IMR-90 (cell line): ENCODE data around the gene TMEM154. TPM values are rescaled to one million over a fixed set of nuclear protein-coding genes. Genes with fewer than 3 reads are reported as not detected.

Experiments used
- ATAC-seq: fragments of 200-7000 bp; cut with Tn5 transposase; 2 replicates; pipeline ENCODE4 v1.9.1; 2020; ENCODE audit warnings: low read depth, mild to moderate bottlenecking, moderate library complexity
- BruUV-seq: library from RNA; stranded (reverse); fragments of 400-500 nt; replicated peaks from 2 replicates; lab custom pipeline; 2021; lab: Mats Ljungman, UMichigan
- CTCF ChIA-PET: fragments of 300-600 bp; formaldehyde crosslinking; extraction: SDS; loops from one replicate; lab custom pipeline; 2021; ENCODE audit warnings: antibody characterized with exemption; lab: Yijun Ruan, JAX
- POLR2A ChIA-PET: fragments of 300-600 bp; sonication (Branson Sonifier 250); formaldehyde crosslinking; loops from one replicate; lab custom pipeline; 2022; ENCODE audit warnings: antibody characterized with exemption; ENCODE audit not compliant: unreplicated experiment; lab: Charles Lee
- DNase-seq: peaks from one replicate; pipeline ENCODE4 v3.0.0; 2013
- H2AFZ ChIP-seq: replicated peaks from 2 replicates; pipeline ENCODE3; 2013; ENCODE audit warnings: low read length, mild to moderate bottlenecking; ENCODE audit not compliant: poor library complexity
- H2AK5ac ChIP-seq: 2 replicates; pipeline ENCODE4 v1.6.1; 2013; ENCODE audit warnings: low read depth, low read length, inconsistent platforms
- H2AK9ac ChIP-seq: replicated peaks from 2 replicates; pipeline ENCODE3; 2013; ENCODE audit warnings: mild to moderate bottlenecking, low read depth, low read length, moderate library complexity; ENCODE audit not compliant: poor library complexity
- H2BK120ac ChIP-seq: 2 replicates; pipeline ENCODE4 v1.6.1; 2013; ENCODE audit warnings: low read depth, low read length, inconsistent platforms
- H2BK15ac ChIP-seq: 3 replicates; pipeline ENCODE4 v1.6.1; 2013; ENCODE audit warnings: low read depth, low read length, inconsistent platforms
- H2BK20ac ChIP-seq: 2 replicates; pipeline ENCODE4 v1.6.1; 2013; ENCODE audit warnings: low read depth, mild to moderate bottlenecking, inconsistent platforms, low read length, moderate library complexity
- H2BK5ac ChIP-seq: 2 replicates; pipeline ENCODE4 v1.6.1; 2013; ENCODE audit warnings: mild to moderate bottlenecking, low read depth, low read length, inconsistent platforms; ENCODE audit not compliant: poor library complexity, severe bottlenecking
- H3K14ac ChIP-seq: replicated peaks from 2 replicates; pipeline ENCODE4 v1.6.1; 2013; ENCODE audit warnings: low read depth, low read length, inconsistent platforms
- H3K18ac ChIP-seq: 2 replicates; pipeline ENCODE4 v1.6.1; 2013; ENCODE audit warnings: low read depth, low read length, control low read depth
- H3K23ac ChIP-seq: 2 replicates; pipeline ENCODE4 v1.6.1; 2013; ENCODE audit warnings: low read depth, low read length, inconsistent platforms
- H3K27ac ChIP-seq: 2 replicates; pipeline ENCODE4 v1.5.1; 2013; ENCODE audit warnings: mild to moderate bottlenecking, control low read depth, low read length; ENCODE audit not compliant: insufficient read depth
- H3K27me3 ChIP-seq: 2 replicates; pipeline ENCODE4 v1.6.1; 2013; ENCODE audit warnings: low read length; ENCODE audit not compliant: control insufficient read depth, insufficient read depth
- H3K36me3 ChIP-seq: 2 replicates; pipeline ENCODE4 v1.6.1; 2013; ENCODE audit warnings: low read length, mixed read lengths; ENCODE audit not compliant: control insufficient read depth, insufficient read depth
- H3K4ac ChIP-seq: 2 replicates; pipeline ENCODE4 v1.6.1; 2013; ENCODE audit warnings: low read depth, low read length, inconsistent platforms
- H3K4me1 ChIP-seq: 2 replicates; pipeline ENCODE4 v1.6.1; 2013; ENCODE audit warnings: low read length, mixed read lengths; ENCODE audit not compliant: control insufficient read depth, insufficient read depth
- H3K4me2 ChIP-seq: 2 replicates; pipeline ENCODE4 v1.6.1; 2013; ENCODE audit warnings: low read depth, mild to moderate bottlenecking, control low read depth, low read length, moderate library complexity
- H3K4me3 ChIP-seq: 2 replicates; pipeline ENCODE4 v1.5.1; 2013; ENCODE audit warnings: low read depth, mild to moderate bottlenecking, control low read depth, low read length, moderate library complexity; ENCODE audit not compliant: insufficient read depth
- H3K56ac ChIP-seq: 2 replicates; pipeline ENCODE4 v1.6.1; 2013; ENCODE audit warnings: low read length, inconsistent platforms; ENCODE audit not compliant: insufficient read depth; ENCODE audit errors: extremely low read depth
- H3K79me1 ChIP-seq, 2 experiments: 2 replicates each; pipeline ENCODE4 v1.6.1; 2013; ENCODE audit warnings: low read length in 2 of 2, inconsistent platforms in 1 of 2, low read depth in 1 of 2
- H3K9ac ChIP-seq: 2 replicates; pipeline ENCODE4 v1.6.1; 2013; ENCODE audit warnings: low read depth, low read length, control low read depth
- H3K9me1 ChIP-seq: 2 replicates; pipeline ENCODE4 v1.6.1; 2013; ENCODE audit warnings: low read length, inconsistent platforms; ENCODE audit not compliant: insufficient read depth
- H3K9me3 ChIP-seq: 2 replicates; pipeline ENCODE4 v1.6.1; 2013; ENCODE audit warnings: low read length; ENCODE audit not compliant: control insufficient read depth, insufficient read depth
- H4K20me1 ChIP-seq: 2 replicates; pipeline ENCODE4 v1.6.1; 2013; ENCODE audit warnings: low read length, inconsistent platforms; ENCODE audit not compliant: insufficient read depth
- H4K5ac ChIP-seq: 2 replicates; pipeline ENCODE4 v1.6.1; 2013; ENCODE audit warnings: mild to moderate bottlenecking, low read depth, low read length, control low read depth
- H4K8ac ChIP-seq, 2 experiments: 2 replicates each; pipeline ENCODE4 v1.6.1; 2013; ENCODE audit warnings: low read depth in 2 of 2, low read length in 2 of 2, control low read depth in 1 of 2, inconsistent platforms in 1 of 2
- H4K91ac ChIP-seq: 2 replicates; pipeline ENCODE4 v1.6.1; 2013; ENCODE audit warnings: low read depth, low read length, inconsistent platforms; ENCODE audit not compliant: insufficient read depth
- BHLHE40 ChIP-seq: fragments of 150-350 bp; IDR thresholded peaks from 2 replicates; pipeline ENCODE4 v1.6.1; 2016; ENCODE audit warnings: mild to moderate bottlenecking, low read depth, low read length
- CHD1 ChIP-seq: IDR thresholded peaks from 2 replicates; pipeline ENCODE4 v1.6.1; 2012; ENCODE audit warnings: low read depth, low read length, improper control_type of control experiment
- CTCF ChIP-seq: conservative IDR thresholded peaks from 2 replicates; pipeline ENCODE4 v1.5.1; 2012; ENCODE audit warnings: mild to moderate bottlenecking, low read depth, low read length, improper control_type of control experiment
- FOS ChIP-seq: fragments of 150-350 bp; IDR thresholded peaks from 2 replicates; pipeline ENCODE4 v1.6.1; 2016; ENCODE audit warnings: low read depth, low read length
- MAFK ChIP-seq: IDR thresholded peaks from 2 replicates; pipeline ENCODE4 v1.6.1; 2012; ENCODE audit warnings: low read depth, low read length, improper control_type of control experiment
- MAZ ChIP-seq: IDR thresholded peaks from 2 replicates; pipeline ENCODE4 v1.6.1; 2012; ENCODE audit warnings: low read depth, mild to moderate bottlenecking, low read length, improper control_type of control experiment, moderate library complexity, borderline replicate concordance
- MXI1 ChIP-seq: IDR thresholded peaks from 2 replicates; pipeline ENCODE4 v1.6.1; 2012; ENCODE audit warnings: low read depth, mild to moderate bottlenecking, low read length, moderate library complexity, borderline replicate concordance
- NFE2L2 ChIP-seq: fragments of 150-350 bp; IDR thresholded peaks from 2 replicates; pipeline ENCODE4 v1.6.1; 2016; ENCODE audit warnings: low read depth, mild to moderate bottlenecking, low read length
- POLR2A ChIP-seq: IDR thresholded peaks from 2 replicates; pipeline ENCODE4 v1.6.1; 2012; ENCODE audit warnings: mild to moderate bottlenecking, low read depth, low read length
- RAD21 ChIP-seq: IDR thresholded peaks from 2 replicates; pipeline ENCODE4 v1.6.1; 2012; ENCODE audit warnings: low read length, improper control_type of control experiment
- RCOR1 ChIP-seq: IDR thresholded peaks from 2 replicates; pipeline ENCODE4 v1.6.1; 2012; ENCODE audit warnings: mild to moderate bottlenecking, low read length, improper control_type of control experiment; ENCODE audit not compliant: insufficient replicate concordance
- RFX5 ChIP-seq: IDR thresholded peaks from 2 replicates; pipeline ENCODE4 v1.8.0; 2012; ENCODE audit warnings: low read depth, mild to moderate bottlenecking, low read length, moderate library complexity
- SMC3 ChIP-seq: fragments of 150-350 bp; IDR thresholded peaks from 2 replicates; pipeline ENCODE4 v1.6.1; 2016; ENCODE audit warnings: low read depth, mild to moderate bottlenecking, antibody characterized with exemption, low read length, moderate library complexity
- WGBS, 2 experiments: methylation state at CpG; one replicate each; pipeline versions ENCODE4 v1.1.5 to v1.1.7; 2013; ENCODE audit warnings: missing lambda C conversion rate in 2 of 2; ENCODE audit not compliant: insufficient read length in 1 of 2; ENCODE audit errors: extremely low coverage in 2 of 2; 5-methylcytosine and 5-hydroxymethylcytosine counted together
- dilution Hi-C: fragments of 300-500 bp; cut with HindIII; formaldehyde crosslinking; loops from one replicate; pipeline ENCODE4 v1.14.3; 2018; ENCODE audit warnings: low sequenced_read_pairs; ENCODE audit not compliant: unreplicated experiment
- in situ Hi-C: fragments of 300-500 bp; cut with MboI; formaldehyde crosslinking; loops from 3 replicates; pipeline ENCODE4 v1.14.3; 2019; ENCODE audit warnings: low sequenced_read_pairs, inconsistent platforms, mixed read lengths
- intact Hi-C: fragments of 100-400 bp; cut with micrococcal nuclease; formaldehyde crosslinking; loops from 2 replicates; pipeline ENCODE4 v1.10.0; 2022
- polyA plus RNA-seq, 3 experiments: library from polyadenylated mRNA; depleted of rRNA; stranded (reverse); fragments of >200 nt; gene quantifications; 2 replicates each; pipeline ENCODE4 v1.2.3, GENCODE V29; 2012; ENCODE audit warnings: low replicate concordance in 1 of 3
- total RNA-seq: library from RNA; depleted of rRNA; stranded (reverse); fragments of >200 nt; gene quantifications from 2 replicates; pipeline ENCODE4 v1.2.3, GENCODE V29; 2012
- TF ChIP-seq, protein P1 (sequence below): fragments of 150-350 bp; IDR thresholded peaks from 2 replicates; pipeline ENCODE4 v1.6.1; 2017; ENCODE audit warnings: mild to moderate bottlenecking, antibody characterized with exemption, low read length, low read depth
- TF ChIP-seq, protein P2 (sequence below): fragments of 150-350 bp; IDR thresholded peaks from 2 replicates; pipeline ENCODE4 v1.6.1; 2016; ENCODE audit warnings: low read depth, mild to moderate bottlenecking, low read length, moderate library complexity, borderline replicate concordance

TMEM154 gene
- total and polyA plus RNA-seq, 2 of the 4 experiments (the other 2 are of a cell fraction): 0.12 to 0.18 TPM

- H2BK120ac ChIP-seq: no peak overlapping the region
- no peak overlapping the region for H3K9ac ChIP-seq
- TF ChIP-seq RAD21 (no peak), FOS (no peak), BHLHE40 (no peak), MXI1 (no peak), NFE2L2 (no peak), MAFK (no peak), CTCF (no peak), POLR2A (no peak), SMC3 (no peak), CHD1 (no peak), MAZ (no peak), RCOR1 (no peak), RFX5 (no peak)
- TF ChIP-seq, protein P1, sequence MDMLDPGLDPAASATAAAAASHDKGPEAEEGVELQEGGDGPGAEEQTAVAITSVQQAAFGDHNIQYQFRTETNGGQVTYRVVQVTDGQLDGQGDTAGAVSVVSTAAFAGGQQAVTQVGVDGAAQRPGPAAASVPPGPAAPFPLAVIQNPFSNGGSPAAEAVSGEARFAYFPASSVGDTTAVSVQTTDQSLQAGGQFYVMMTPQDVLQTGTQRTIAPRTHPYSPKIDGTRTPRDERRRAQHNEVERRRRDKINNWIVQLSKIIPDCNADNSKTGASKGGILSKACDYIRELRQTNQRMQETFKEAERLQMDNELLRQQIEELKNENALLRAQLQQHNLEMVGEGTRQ: no peak
- TF ChIP-seq, protein P2, sequence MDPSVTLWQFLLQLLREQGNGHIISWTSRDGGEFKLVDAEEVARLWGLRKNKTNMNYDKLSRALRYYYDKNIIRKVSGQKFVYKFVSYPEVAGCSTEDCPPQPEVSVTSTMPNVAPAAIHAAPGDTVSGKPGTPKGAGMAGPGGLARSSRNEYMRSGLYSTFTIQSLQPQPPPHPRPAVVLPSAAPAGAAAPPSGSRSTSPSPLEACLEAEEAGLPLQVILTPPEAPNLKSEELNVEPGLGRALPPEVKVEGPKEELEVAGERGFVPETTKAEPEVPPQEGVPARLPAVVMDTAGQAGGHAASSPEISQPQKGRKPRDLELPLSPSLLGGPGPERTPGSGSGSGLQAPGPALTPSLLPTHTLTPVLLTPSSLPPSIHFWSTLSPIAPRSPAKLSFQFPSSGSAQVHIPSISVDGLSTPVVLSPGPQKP: no peak
- no CpG with 5 or more reads among the region's 5 CpGs for WGBS, 2 experiments
- H4K20me1 ChIP-seq: no peaks in the 10 kb centered on the region
- H3K14ac ChIP-seq: no peak overlapping the region
- no peak overlapping the region for H2BK15ac ChIP-seq
- H3K36me3 ChIP-seq: no peaks in the 10 kb centered on the region
- H3K79me1 ChIP-seq: no peaks in the 10 kb centered on the region
- no peak overlapping the region for H2AFZ ChIP-seq
- no peak overlapping the region for H4K91ac ChIP-seq
- BruUV-seq: no TSS peak
- H3K4ac ChIP-seq: no peak overlapping the region
- dilution Hi-C loops (no loop called here), in situ Hi-C loops (no loop called here), intact Hi-C loops (no loop called here)
- CTCF ChIA-PET: no interaction called here
- H3K4me2 ChIP-seq: no peak overlapping the region
- DNase-seq: no peak
- H3K27ac ChIP-seq: no peak overlapping the region
- no peak overlapping the region for H4K5ac ChIP-seq
- H3K9me1 ChIP-seq: no peaks in the 10 kb centered on the region
- POLR2A ChIA-PET: no interaction called here
- H2AK5ac ChIP-seq: no peak overlapping the region
- no peak overlapping the region for H4K8ac ChIP-seq
- H3K4me1 ChIP-seq: no peaks in the 10 kb centered on the region
- no peak overlapping the region for H2AK9ac ChIP-seq
- H2BK5ac ChIP-seq: no peak overlapping the region
- H2BK20ac ChIP-seq: no peak overlapping the region
- H3K18ac ChIP-seq: no peak overlapping the region
- H3K23ac ChIP-seq: no peak overlapping the region
- H3K27me3 ChIP-seq: peaks cover 23% of the 10 kb centered on the region
- no peak for ATAC-seq
- H3K9me3 ChIP-seq: no peaks in the 10 kb centered on the region
- no peak overlapping the region; the same call in 1 of the 2 replicates for H3K56ac ChIP-seq
- H3K4me3 ChIP-seq: no peak overlapping the region
Measured at GRCh38 chr4:152707632-152708031, 27.8 kb upstream of the TMEM154 start.
